Stimulated activated naive CD8-positive, alpha-beta T cell treated with anti-CD3 and anti-CD28 coated beads, Interleukin-15, Interleukin-2, amounts not matched to agents 100 U/mL and 50 U/mL, for 24 hours (primary cell): ENCODE data around the gene PCNP.
"Not testable (repeated sequence)": the region's sequence is repeated elsewhere in the genome, so short reads cannot be mapped to it uniquely, and the experiment has no call there.

ENCODE experiments used
- ATAC-seq: fragments of 150-1000 bp; cut with Tn5 transposase; one replicate; pipeline ENCODE4 v1.10.0; 2021
- DNase-seq: peaks from one replicate; pipeline ENCODE4 v3.0.0; 2021

The PCNP gene, protein sequence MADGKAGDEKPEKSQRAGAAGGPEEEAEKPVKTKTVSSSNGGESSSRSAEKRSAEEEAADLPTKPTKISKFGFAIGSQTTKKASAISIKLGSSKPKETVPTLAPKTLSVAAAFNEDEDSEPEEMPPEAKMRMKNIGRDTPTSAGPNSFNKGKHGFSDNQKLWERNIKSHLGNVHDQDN

DNA sequence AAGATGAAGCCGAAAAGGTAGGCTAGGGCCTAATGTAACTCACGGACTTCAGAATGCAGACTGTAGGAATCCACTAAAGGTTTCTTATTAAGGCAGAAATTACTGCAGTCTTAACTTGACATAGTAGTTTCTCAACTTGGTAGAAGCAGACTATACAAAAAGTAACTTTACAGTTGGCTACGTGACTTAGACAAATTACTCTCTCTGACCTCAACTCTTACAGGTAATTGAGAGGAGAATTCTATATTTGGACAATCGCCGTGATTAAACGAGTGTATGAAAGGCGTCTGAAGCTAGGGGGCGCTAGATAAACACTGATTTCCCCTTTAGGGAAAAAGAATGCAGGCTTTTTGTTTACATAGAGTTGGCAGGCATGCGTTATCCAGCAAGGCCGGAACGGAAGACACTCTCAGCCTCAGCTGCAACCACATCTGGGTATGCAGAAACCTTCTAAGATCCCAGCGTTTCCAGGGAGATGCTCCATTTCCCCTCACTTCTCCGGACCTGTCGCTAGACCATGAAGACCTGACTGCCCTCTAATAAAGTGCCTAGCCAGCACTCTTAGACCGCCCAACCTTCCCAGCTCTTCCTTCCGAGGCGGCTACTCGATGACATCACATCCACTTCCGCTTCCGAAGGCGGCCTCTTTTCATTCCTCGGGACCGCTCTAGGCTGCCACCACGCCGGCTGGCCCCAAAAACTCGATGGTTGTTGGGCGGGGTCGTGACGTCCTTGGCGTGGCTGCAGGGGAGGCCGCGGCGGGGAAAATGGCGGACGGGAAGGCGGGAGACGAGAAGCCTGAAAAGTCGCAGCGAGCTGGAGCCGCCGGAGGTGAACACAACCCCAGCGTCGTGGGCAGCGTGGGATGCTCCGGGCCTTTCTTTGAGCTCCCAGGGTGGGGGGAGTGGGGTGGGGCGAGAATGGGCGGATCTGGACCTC is at the start of gene PCNP:
Gene PCNP, plus strand, starts transcription at position 732 of the 939 bp plus-strand sequence. Its CDS starts 36 bp downstream, at position 768.
- peak; percentile 85 for ATAC-seq
- DNase-seq, result peak; percentile 99

DNA sequence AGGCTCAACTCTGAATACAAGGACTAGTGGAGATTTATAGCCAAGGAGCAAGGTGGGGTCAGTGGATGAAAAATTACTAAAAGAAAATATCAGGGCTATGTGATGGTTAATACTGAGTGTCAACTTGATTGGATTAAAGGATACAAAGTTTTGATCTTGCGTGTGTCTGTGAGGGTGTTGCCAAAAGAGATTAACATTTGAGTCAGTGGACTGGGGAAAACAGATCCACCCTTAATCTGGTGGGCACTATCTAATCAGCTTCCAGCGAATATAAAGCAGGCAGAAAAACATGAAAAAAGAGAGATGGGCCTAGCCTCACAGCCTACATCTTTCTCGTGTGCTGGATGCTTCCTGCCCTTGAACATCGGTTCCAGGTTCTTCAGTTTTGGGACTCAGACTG is 46.5 kb upstream of the PCNP start:
- DNase-seq (no peak), ATAC-seq (no peak)

DNA sequence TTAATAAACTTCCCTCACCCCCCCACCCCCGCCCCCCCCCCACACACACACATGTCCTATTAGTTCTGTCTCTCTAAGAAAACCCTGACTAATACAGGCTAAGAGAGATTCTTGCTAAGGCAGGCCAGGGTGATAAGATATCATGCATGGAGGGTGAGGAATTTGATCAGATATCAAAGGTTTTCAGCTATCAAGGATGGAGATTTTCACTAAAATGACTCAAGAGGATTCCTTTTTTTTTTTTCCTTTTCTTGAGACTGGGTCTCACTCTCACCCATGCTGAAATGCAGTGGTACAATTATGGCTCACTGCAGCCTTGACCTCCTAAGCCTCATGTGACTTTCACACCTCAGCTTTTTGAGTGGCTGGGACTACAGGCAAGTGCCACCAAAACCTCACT is 46.1 kb upstream of the PCNP start:
- DNase-seq (no peak), ATAC-seq (no peak)

- DNase-seq (no peak), ATAC-seq (no peak)
These were observed 43.9 kb upstream of the PCNP start for GRCh38 chr3:101529816-101530685.

GRCh38 chr3:101530686-101531047 is 43.3 kb upstream of the PCNP start:
- DNase-seq (no peak), ATAC-seq (no peak)

DNA sequence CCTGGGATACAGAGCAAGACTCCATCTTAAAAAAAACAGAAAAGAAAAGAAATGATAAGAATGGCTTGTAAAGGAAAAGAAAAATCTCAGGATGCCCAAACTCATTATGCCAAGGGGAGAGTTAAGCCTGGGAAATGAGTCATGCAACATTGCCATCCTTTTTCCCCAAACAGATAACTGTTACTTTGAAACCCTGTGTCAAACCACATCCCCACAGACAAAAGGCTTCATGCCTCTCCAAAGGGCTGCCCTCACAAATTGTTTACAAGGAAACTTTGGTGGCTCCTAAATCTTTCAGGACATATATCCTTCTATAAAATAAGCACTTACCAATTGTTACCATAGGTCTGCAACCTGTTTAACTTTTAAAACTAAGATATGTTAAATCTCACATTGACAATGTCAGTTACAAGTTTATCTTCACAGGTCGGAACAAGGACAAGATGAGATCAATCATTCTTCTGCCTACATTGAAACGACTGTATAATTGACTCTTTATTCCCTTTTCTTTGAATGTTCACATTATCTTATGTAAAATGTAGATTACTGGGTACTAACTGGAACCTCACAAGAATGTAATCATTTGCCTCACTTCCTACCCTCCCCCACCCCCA is 42.4 kb upstream of the PCNP start:
- DNase-seq (no peak), ATAC-seq (peak; percentile 82)

DNA sequence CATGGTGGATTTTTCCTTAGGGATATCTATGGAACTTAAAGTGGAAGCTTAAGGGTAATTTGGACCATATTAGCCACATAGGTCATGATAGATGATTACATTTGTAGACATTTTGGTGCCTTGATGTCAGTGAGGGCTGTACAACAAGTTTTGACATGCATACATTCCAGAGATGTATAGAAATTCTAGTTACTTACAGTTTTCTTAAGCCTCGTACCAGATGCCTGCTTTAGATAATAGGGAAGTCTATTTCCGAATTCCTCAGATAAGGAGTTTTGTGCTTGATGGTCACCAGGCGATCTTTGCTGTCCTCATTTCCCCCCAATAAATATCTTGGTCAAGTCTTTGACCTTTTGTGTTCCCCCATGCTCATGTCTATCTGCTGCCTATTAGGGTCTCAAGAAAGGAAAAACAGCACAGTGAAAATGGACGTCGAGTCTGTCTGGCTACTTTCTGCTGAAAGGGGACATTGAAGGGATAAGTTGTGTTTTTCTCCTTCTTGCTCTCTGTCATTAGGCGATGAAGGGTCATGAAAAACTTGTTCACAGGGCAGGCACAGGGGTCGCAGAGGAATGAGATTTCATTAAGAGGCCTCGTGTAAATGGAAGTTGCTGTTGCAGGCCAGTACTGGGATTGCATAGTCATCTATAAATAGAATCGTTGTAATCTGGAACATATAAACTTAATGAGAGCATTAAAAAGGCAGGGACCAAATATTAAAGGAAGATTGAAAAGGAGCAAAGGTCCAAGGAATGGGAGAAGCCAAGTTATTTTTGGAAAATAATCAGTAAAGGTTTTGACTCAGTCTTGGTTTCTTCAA is 41.0 kb upstream of the PCNP start:
- ATAC-seq, result no peak

GRCh38 chr3:101533603-101533968 is 40.4 kb upstream of the PCNP start:
- ATAC-seq (no peak), DNase-seq (no peak)

More for the DNA sequence above, 41.0 kb upstream of the PCNP start:
- DNase-seq, result no peak

GRCh38 chr3:101535221-101535620 is 38.8 kb upstream of the PCNP start:
- ATAC-seq (no peak), DNase-seq (no peak)

DNA sequence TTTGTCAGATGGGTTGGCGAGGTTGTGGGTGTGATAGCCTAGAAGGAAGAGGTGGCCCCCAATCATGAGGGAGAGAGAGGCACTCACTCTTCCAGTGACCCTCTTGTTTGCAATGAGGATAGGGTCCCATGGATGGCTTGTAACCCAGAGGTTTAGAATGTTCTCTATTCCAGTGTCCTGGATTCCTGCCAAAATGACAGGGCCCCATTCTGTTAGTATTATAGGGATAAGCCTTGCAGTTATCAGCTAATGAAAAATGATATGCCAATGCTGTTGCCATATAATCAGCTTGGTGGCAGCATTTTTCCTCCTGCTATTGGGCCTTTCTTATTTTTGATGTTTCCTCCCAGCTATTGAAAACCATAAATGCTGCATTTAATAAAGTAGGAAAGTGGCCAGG is 37.7 kb upstream of the PCNP start:
- ATAC-seq (no peak), DNase-seq (no peak)

DNA sequence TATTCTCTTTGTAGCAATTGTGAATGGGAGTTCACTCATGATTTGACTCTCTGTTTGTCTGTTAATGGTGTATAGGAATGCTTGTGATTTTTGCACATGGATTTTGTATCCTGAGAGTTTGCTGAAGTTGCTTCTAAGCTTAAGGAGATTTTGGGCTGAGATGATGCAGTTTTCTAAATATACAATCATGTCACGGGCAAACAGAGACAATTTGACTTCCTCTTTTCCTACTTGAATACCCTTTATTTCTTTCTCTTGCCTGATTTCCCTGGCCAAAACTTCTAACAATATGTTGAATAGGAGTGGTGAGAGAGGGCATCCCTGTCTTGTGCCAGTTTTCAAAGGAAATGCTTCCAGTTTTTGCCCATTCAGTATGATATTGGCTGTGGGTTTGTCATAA is 37.0 kb upstream of the PCNP start:
- not testable (repeated sequence) for DNase-seq, ATAC-seq

DNA sequence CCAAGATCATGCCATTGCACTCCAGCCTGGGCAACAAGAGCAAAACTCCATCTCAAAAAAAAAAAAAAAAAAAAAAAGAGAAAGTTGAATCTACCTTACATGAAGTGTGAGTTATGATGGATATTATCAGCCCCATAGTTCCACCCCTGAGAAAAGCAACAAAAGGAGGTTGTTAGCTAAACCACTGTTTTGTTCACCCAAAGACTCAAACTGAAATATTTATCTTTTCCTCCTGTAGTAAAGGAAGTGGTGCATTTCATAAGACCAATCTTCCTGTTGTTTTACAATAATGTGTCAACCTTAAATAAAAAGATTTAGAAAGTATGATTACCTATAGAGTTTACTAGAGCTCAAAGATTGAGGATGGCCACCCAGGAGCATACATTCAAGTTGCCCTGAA is 31.0 kb upstream of the PCNP start:
- DNase-seq (no peak), ATAC-seq (no peak)

DNA sequence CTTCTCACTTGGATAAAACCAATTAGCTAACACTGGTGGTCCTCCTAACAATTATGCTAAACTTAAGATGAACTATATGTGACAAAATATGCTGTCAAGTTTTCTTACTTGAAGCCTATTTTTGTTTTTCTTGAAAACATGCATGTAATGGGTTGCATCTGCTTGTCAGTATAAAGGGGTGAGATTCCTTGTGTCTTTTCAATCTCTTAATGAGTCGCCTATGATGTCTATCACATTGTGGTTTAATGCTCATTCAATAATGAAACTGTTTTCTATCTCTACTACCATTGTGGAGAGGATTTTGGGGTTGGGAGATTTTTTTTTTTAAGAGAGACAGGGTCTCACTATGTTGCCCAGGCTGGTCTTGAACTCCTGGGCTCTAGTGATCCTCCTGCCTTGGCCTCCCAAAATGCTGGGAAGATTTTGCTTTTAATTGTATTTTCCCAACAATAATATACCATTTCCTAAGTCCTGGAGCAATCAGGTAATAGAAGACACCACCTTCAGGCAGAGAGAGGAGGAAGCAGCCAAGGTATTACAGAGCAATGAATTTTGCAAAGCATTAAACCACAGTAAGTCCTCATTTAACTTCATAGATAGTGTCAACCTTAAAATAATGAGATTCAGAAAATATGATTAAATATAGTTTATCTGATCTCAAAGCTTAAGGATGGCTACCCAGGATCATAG is 29.7 kb upstream of the PCNP start:
- no peak for DNase-seq
- no peak for ATAC-seq

DNA sequence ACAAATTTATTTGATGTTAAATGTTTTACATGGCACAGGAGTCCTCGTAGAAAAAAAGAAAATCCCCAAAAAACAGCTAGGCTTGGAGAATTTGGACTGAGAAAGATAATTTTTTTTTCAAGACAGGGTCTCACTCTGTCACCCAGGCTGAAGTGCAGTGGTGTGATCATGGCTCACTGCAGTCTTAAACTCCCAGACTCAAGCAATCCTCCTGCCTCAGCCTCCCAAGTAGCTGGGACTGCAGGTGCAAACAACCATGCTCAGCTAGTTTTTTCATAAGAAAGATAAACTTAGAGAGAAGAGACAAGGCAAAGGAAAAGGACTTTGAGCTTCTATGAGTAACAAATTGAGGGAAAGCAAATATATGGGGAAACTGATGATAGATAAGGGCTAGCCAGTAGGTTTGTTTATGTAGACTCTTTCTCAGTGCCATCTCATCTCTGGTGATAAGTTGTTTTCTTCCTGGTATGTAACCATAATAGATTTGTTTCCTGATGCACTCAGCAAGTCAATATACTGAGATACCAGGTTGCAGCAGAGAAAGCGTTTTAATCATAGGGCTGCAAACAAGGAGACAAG is 25.4 kb upstream of the PCNP start:
- DNase-seq (no peak), ATAC-seq (no peak)

- DNase-seq (no peak), ATAC-seq (no peak)
These were observed 24.5 kb upstream of the PCNP start for GRCh38 chr3:101549473-101549872.

GRCh38 chr3:101551359-101552081 is 22.5 kb upstream of the PCNP start:
- not testable (repeated sequence) for ATAC-seq, DNase-seq

DNA sequence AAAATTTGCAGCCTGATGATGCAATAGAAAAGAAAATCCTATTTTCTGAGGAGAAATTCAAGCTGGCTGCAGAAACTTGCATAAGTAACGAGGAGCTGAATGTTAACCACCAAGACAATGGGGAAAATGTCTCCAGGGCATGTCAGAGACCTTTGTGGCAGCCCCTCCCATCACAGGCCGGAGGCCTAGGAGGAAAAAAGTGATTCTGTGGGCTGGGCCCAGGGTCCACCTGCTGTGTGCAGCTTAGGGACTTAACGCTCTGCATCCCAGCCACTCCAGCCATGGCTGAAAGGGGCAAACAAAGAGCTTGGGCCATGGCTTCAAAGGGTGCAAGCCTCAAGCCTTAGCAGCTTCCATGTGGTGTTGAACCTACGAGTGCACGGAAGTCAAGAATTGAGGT is 20.6 kb upstream of the PCNP start:
- not testable (repeated sequence) for DNase-seq, ATAC-seq

GRCh38 chr3:101556064-101556463 is 17.9 kb upstream of the PCNP start:
- ATAC-seq, result no peak
- no peak for DNase-seq

DNA sequence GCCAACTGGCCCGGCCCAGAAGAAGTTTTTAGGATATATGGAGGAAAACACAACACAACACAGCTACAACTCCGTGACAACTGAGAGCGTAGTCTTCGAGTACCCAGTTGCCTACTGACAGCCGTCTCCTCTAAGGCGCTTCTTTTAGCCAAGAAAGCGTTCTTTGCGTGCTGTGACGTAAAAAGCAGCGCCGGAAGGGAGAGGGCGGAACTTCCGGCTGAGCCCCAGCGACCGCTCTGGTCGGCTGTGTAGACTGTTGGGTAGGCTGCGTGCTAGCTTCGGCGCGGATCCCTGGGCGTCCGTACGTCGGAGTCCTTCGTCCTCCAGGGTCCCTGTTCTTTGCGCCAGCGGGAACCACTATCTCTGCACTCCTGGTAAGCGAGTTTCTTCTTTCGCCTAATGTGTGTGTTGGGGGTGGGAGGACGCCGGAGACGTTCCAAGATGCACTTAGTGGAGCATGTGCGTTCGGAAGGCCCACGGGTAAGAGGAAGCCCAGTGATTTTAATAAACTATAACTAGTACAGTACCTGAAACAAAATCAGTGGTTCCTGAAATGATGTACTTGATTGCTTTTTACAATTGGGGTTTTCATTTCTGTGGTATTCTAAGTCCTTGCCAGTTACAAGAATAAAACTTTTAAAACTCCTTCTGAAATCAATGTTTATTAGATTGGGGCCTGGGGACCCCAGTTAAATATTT is 12.2 kb upstream of the PCNP start, which contains the start of gene TRMT10C:
Gene TRMT10C, plus strand, starts transcription at position 239 of the 699 bp plus-strand sequence. CDS start 2,914 bp downstream, outside the sequence.
- DNase-seq, result peak; percentile 93

More for the DNA sequence above, 12.2 kb upstream of the PCNP start, which contains the start of gene TRMT10C:
- peak; percentile 99 for ATAC-seq
